HEK293T (cell line): ENCODE results near the gene GPR18.

Source experiments
- CTCF ChIA-PET: fragments of 350-600 bp; formaldehyde crosslinking; extraction: SDS; loops from one replicate; lab custom pipeline; 2021; ENCODE audit warnings: antibody characterized with exemption, inconsistent platforms; lab: Yijun Ruan, JAX
- POLR2A ChIA-PET: fragments of 350-600 bp; formaldehyde crosslinking; extraction: SDS; loops from one replicate; lab custom pipeline; 2020; ENCODE audit warnings: antibody characterized with exemption, inconsistent platforms; lab: Yijun Ruan, JAX
- DNase-seq: peaks from one replicate; pipeline ENCODE4 v3.0.0; 2012; ENCODE audit warnings: mixed read lengths; ENCODE audit errors: extremely low spot score
- ARNT ChIP-seq: fragments of 450-650 bp; IDR thresholded peaks from 2 replicates; pipeline ENCODE4 v1.6.1; 2017; ENCODE audit warnings: mild to moderate bottlenecking
- BHLHE40 ChIP-seq: fragments of 450-650 bp; IDR thresholded peaks from 2 replicates; pipeline ENCODE4 v1.6.1; 2016; ENCODE audit warnings: mild to moderate bottlenecking, moderate library complexity, borderline replicate concordance
- CTBP1 ChIP-seq: fragments of 450-650 bp; IDR thresholded peaks from 2 replicates; pipeline ENCODE4 v1.6.1; 2016; ENCODE audit warnings: borderline replicate concordance
- ELF4 ChIP-seq: fragments of 450-650 bp; IDR thresholded peaks from 2 replicates; pipeline ENCODE4 v1.6.1; 2017; ENCODE audit warnings: antibody characterized with exemption
- FOXA1 ChIP-seq: fragments of 450-650 bp; IDR thresholded peaks from 2 replicates; pipeline ENCODE4 v1.6.1; 2016; ENCODE audit warnings: mild to moderate bottlenecking
- FOXK2 ChIP-seq: fragments of 450-650 bp; IDR thresholded peaks from 2 replicates; pipeline ENCODE4 v1.6.1; 2016; ENCODE audit warnings: mild to moderate bottlenecking
- FOXM1 ChIP-seq: fragments of 450-650 bp; IDR thresholded peaks from 2 replicates; pipeline ENCODE4 v1.6.1; 2017; ENCODE audit warnings: mild to moderate bottlenecking, borderline replicate concordance
- HDGF ChIP-seq: fragments of 450-650 bp; IDR thresholded peaks from 2 replicates; pipeline ENCODE4 v1.6.1; 2017; ENCODE audit warnings: antibody characterized with exemption, borderline replicate concordance
- L3MBTL2 ChIP-seq: fragments of 450-650 bp; conservative IDR thresholded peaks from 2 replicates; pipeline ENCODE4 v1.6.1; 2016; ENCODE audit warnings: mild to moderate bottlenecking
- LEF1 ChIP-seq: fragments of 450-650 bp; IDR thresholded peaks from 2 replicates; pipeline ENCODE4 v1.6.1; 2017; ENCODE audit warnings: mild to moderate bottlenecking, borderline replicate concordance
- NFRKB ChIP-seq: fragments of 450-650 bp; IDR thresholded peaks from 2 replicates; pipeline ENCODE4 v1.6.1; 2016; ENCODE audit warnings: mild to moderate bottlenecking, moderate library complexity
- SP1 ChIP-seq: fragments of 450-650 bp; IDR thresholded peaks from 2 replicates; pipeline ENCODE4 v1.6.1; 2017
- SUZ12 ChIP-seq: fragments of 450-650 bp; IDR thresholded peaks from 2 replicates; pipeline ENCODE4 v1.6.1; 2016; ENCODE audit warnings: mild to moderate bottlenecking
- TARDBP ChIP-seq: fragments of 450-650 bp; IDR thresholded peaks from 2 replicates; pipeline ENCODE4 v1.6.1; 2016
- ZNF384 ChIP-seq: fragments of 450-650 bp; IDR thresholded peaks from 2 replicates; pipeline ENCODE4 v1.6.1; 2016
- TF ChIP-seq, protein P1 (sequence below): fragments of 450-650 bp; IDR thresholded peaks from 2 replicates; pipeline ENCODE4 v1.6.1; 2016

Gene GPR18

DNA sequence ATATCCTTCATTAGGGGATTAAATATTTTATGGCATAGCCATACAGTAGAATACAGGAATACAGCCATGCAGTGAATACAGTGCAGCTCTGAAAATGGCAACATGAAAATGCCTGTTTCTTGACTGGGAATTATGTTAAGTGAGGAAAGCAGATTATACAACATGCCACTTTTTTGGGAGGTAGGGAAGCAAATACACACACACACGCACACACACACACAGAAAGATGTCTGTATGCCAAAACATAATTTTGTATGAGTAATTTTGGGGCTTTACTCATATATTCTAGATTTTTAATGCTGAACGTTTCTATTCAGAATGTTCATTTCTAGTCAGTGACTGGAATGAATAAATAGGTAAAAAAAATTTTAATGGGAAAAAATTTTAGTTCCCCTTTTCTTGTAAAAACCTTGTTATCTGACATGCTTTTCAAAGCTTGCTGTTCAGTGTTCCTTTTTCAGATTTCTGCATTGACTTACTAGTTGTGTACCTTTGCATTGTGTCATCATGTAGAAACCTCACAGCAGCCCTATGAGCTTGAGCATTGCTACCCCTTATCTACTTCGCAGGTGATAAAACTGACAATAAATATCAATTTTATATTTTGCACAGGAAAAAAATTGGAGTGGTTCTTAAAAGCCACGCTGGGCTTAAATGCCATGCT lies 41.2 kb upstream of the GPR18 start:
- TF ChIP-seq ZNF384 = no peak
- no peak for TF ChIP-seq NFRKB
- TF ChIP-seq LEF1 = no peak
- CTCF ChIA-PET = no interaction called here
- no peak for DNase-seq
- POLR2A ChIA-PET = no interaction called here

DNA sequence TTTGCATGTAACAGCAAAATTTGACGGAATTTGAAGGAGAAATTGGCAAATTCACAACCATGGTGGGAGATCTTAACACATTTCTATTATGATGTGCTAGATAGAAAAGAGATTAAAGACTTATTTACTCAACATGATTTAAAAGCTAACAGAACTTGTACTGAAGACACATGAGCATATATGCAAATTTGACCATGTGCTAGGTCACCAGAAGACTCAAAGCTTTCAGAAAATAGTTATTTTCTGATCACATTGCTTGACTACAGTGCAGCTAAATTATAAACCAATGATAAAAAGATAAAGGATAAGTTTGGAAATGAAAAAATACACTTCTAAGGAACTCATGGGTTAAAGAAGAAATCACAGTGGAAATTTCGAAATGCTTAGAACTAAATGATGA lies 39.9 kb upstream of the GPR18 start:
- CTCF ChIA-PET = no interaction called here
- POLR2A ChIA-PET = interaction anchor here (0.6 kb wide), 1 partner anchor 503 kb away, joined by 3 read pairs; no protein-coding TSS in a partner anchor
- TF ChIP-seq SUZ12 (no peak), BHLHE40 (no peak), ARNT (no peak), SP1 (no peak), HDGF (no peak), CTBP1 (no peak), TARDBP (no peak), FOXA1 (no peak), LEF1 (no peak), ZNF384 (no peak), FOXK2 (no peak), FOXM1 (no peak), L3MBTL2 (no peak), ELF4 (no peak), NFRKB (no peak)
- TF ChIP-seq, protein P1, sequence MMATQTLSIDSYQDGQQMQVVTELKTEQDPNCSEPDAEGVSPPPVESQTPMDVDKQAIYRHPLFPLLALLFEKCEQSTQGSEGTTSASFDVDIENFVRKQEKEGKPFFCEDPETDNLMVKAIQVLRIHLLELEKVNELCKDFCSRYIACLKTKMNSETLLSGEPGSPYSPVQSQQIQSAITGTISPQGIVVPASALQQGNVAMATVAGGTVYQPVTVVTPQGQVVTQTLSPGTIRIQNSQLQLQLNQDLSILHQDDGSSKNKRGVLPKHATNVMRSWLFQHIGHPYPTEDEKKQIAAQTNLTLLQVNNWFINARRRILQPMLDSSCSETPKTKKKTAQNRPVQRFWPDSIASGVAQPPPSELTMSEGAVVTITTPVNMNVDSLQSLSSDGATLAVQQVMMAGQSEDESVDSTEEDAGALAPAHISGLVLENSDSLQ = no peak
- no peak for DNase-seq

DNA sequence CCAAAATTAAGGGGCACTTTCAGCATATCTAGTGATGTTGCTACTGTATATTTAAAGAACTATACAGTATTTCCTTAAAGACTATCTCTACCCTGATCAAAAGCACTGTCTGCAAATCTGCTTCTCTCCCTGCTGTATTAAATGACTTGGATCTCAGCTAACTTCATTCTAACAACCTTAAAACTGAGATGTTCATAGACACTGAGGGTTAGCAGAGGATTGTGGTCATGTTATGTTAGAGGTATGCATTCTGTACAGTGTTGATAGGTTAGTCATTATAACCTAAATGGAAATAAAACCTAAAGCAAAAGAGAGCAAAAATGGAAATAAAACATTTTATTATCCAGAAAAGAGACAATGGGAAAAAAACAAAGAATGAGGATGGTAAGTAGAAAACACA lies 39.2 kb upstream of the GPR18 start:
- no peak for TF ChIP-seq HDGF
- TF ChIP-seq SP1 = no peak
- no peak for TF ChIP-seq LEF1
- no peak for TF ChIP-seq ARNT
- TF ChIP-seq CTBP1 = no peak
- TF ChIP-seq L3MBTL2 = no peak
- no peak for TF ChIP-seq ZNF384
- TF ChIP-seq FOXK2 = no peak
- no peak for TF ChIP-seq SUZ12
- ChIA-PET POLR2A (interaction anchor here (0.6 kb wide), 1 partner anchor 503 kb away, joined by 3 read pairs; no protein-coding TSS in a partner anchor), CTCF (no interaction called here)
- no peak for DNase-seq

DNA sequence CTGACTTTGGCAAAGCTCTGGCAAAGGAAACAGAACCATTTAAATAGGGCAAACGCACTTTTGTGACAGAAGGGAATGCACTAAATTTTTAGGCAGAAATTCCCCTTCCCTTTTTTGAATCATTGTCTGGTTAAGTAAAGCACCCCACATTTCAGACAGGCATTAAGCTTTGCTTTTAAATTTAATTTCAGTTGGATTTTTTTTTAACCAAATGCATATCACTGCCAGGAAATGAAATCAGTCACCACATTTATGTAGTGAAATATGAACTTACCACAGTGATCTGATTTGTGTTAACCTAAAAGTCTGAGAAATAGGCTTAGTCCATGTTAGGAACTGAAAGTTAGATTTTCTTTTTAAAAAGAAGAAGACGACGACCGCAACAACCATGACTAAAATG lies 38.2 kb upstream of the GPR18 start:
- ChIA-PET POLR2A (no interaction called here), CTCF (no interaction called here)
- TF ChIP-seq, protein P1 = no peak
- TF ChIP-seq CTBP1 (no peak), SUZ12 (no peak), FOXK2 (no peak), L3MBTL2 (no peak)
- no peak for DNase-seq

DNA sequence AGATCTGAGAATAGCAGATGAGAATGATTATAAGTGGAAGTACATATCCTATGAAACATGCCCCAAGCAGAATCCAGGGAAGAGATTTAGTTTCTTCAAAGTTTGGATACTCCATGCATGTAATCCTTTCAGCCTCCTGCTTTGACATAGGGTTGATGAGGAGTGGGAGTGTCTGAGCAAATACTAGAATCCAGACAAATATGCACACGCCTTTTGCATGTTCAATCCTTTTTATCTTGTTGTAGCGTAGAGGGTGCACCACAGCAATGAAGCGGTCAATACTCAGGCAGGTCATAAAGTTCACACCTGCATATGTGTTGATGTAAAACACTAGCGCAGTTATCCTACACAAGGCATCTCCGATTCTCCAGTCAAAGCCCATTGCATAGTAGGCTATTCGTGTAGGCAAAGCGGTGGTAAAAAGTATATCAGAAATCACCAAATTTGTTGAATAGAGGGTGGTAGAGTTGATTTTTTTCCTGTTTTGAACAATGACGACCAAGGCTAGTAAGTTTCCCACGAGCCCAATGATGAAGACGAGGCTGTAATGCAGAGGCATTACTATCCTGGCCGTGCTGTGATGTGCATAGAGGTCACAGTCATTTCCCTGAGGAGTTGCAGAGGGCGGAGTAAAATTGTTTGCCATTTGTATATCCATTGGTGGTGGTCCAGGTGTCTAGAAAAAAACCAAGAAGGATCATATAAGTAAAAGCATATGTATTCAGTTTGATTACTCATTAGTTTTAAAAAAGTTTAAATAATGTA lies 37.5 kb upstream of the GPR18 start:
- ChIA-PET CTCF (no interaction called here), POLR2A (no interaction called here)
- TF ChIP-seq ZNF384 (no peak), HDGF (no peak), FOXM1 (no peak), FOXK2 (no peak), LEF1 (no peak), SUZ12 (no peak), ELF4 (no peak), TARDBP (no peak), CTBP1 (no peak), ARNT (no peak), BHLHE40 (no peak), SP1 (no peak), L3MBTL2 (no peak)
- TF ChIP-seq, protein P1 = no peak
- DNase-seq = no peak

DNA sequence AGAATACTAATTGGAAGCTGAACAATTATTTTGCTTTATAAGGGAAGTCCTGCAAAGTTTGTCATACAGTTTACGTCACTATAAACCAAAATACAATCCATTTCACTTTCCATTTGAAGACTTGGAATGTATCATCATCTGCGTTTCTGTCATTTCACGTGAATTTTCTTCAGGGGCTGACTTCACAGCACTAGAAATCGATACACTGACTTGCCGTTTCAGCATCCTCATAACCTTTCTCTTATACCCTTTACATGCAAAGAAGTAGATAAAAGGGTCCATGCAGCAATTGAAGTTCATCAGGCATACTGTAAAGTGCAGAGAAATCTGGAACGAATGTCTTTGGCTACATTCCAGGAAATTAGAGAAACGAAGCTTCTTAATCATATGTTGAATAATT lies 36.8 kb upstream of the GPR18 start:
- ChIA-PET POLR2A (no interaction called here), CTCF (no interaction called here)
- DNase-seq = no peak
- TF ChIP-seq FOXM1 = no peak
- TF ChIP-seq L3MBTL2 = no peak
- no peak for TF ChIP-seq LEF1
- no peak for TF ChIP-seq TARDBP
- TF ChIP-seq ELF4 = no peak
- TF ChIP-seq ARNT = no peak
- TF ChIP-seq, protein P1 = no peak
- TF ChIP-seq HDGF = no peak
- TF ChIP-seq NFRKB = no peak
- no peak for TF ChIP-seq BHLHE40
- TF ChIP-seq FOXK2 = no peak
- TF ChIP-seq FOXA1 = no peak
- no peak for TF ChIP-seq SUZ12
- no peak for TF ChIP-seq ZNF384
